Measurements from ENCODE around the gene CES2.
"Not testable (repeated sequence)": the region's sequence is repeated elsewhere in the genome, so short reads cannot be mapped to it uniquely, and the experiment has no call there.

The CES2 gene

GRCh38 chr16:66894948-66895688 is 40.2 kb upstream of the CES2 start:
- TF ChIP-seq ZNF8 (CRISPR knock-in tag; IDR thresholded peaks at IDR 0.05) (no peak), RARB (CRISPR knock-in tag; IDR thresholded peaks at IDR 0.05) (no peak), CREB5 (CRISPR knock-in tag; IDR thresholded peaks at IDR 0.05; ENCODE audit: low read depth) (no peak), OSR1 (CRISPR knock-in tag; IDR thresholded peaks at IDR 0.05) (no peak), TSHZ2 (CRISPR knock-in tag; IDR thresholded peaks at IDR 0.05) (no peak), BACH2 (CRISPR knock-in tag; IDR thresholded peaks at IDR 0.05; ENCODE audit: borderline replicate concordance) (no peak), CSRNP3 (CRISPR knock-in tag; IDR thresholded peaks at IDR 0.05) (no peak), SNAI2 (CRISPR knock-in tag; IDR thresholded peaks at IDR 0.05) (no peak), ZFP30 (CRISPR knock-in tag; IDR thresholded peaks at IDR 0.05) (no peak), ZFP3 (CRISPR knock-in tag; IDR thresholded peaks at IDR 0.05) (no peak), GLIS3 (CRISPR knock-in tag; IDR thresholded peaks at IDR 0.05) (no peak), ESRRG (CRISPR knock-in tag; IDR thresholded peaks at IDR 0.05) (no peak), ZC3H10 (CRISPR knock-in tag; IDR thresholded peaks at IDR 0.05) (no peak), ISL1 (CRISPR knock-in tag; IDR thresholded peaks at IDR 0.05) (no peak), CSDC2 (CRISPR knock-in tag; IDR thresholded peaks at IDR 0.05) (no peak), ZNF565 (CRISPR knock-in tag; conservative IDR thresholded peaks at IDR 0.05; ENCODE audit: low read depth) (no peak)
- TF ChIP-seq, protein P1, sequence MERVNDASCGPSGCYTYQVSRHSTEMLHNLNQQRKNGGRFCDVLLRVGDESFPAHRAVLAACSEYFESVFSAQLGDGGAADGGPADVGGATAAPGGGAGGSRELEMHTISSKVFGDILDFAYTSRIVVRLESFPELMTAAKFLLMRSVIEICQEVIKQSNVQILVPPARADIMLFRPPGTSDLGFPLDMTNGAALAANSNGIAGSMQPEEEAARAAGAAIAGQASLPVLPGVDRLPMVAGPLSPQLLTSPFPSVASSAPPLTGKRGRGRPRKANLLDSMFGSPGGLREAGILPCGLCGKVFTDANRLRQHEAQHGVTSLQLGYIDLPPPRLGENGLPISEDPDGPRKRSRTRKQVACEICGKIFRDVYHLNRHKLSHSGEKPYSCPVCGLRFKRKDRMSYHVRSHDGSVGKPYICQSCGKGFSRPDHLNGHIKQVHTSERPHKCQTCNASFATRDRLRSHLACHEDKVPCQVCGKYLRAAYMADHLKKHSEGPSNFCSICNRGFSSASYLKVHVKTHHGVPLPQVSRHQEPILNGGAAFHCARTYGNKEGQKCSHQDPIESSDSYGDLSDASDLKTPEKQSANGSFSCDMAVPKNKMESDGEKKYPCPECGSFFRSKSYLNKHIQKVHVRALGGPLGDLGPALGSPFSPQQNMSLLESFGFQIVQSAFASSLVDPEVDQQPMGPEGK (CRISPR knock-in tag; IDR thresholded peaks at IDR 0.05; ENCODE audit: borderline replicate concordance) = no peak
- ATAC-seq = peak; percentile 96

GRCh38 chr16:66895689-66895979 is 39.7 kb upstream of the CES2 start:
- no peak for ATAC-seq
- no peak for TF ChIP-seq ZNF565 (CRISPR knock-in tag; conservative IDR thresholded peaks at IDR 0.05; ENCODE audit: low read depth)

DNA sequence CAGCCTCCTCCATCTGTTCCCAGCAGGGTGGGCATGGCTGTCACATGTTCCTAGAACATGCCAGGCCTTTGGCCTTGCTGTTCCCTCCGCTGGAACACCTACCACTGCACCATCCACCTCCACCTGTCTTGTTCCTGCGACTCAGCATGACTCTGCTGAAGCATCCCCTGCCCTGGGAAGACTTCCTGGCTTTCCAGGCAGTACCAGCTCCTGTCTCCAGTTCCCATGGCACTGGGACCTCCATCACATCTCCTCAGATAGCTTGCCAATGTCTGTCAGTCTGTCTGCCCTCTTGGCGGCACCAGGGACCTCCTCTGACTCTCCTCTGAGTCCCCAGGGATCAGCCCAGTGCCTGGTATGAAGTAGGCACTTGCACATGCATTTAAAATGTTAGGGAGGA is 39.3 kb upstream of the CES2 start:
- TF ChIP-seq SNAI2 (CRISPR knock-in tag; IDR thresholded peaks at IDR 0.05) (no peak), TOX (CRISPR knock-in tag; IDR thresholded peaks at IDR 0.05; ENCODE audit: borderline replicate concordance) (no peak), ZNF8 (CRISPR knock-in tag; IDR thresholded peaks at IDR 0.05) (no peak), TCF4 (CRISPR knock-in tag; IDR thresholded peaks at IDR 0.05; ENCODE audit: borderline replicate concordance) (no peak), PPARA (CRISPR knock-in tag; IDR thresholded peaks at IDR 0.05; ENCODE audit: borderline replicate concordance) (no peak)
- TF ChIP-seq, protein P1 (CRISPR knock-in tag; IDR thresholded peaks at IDR 0.05; ENCODE audit: borderline replicate concordance) = no peak
- no peak for ATAC-seq

DNA sequence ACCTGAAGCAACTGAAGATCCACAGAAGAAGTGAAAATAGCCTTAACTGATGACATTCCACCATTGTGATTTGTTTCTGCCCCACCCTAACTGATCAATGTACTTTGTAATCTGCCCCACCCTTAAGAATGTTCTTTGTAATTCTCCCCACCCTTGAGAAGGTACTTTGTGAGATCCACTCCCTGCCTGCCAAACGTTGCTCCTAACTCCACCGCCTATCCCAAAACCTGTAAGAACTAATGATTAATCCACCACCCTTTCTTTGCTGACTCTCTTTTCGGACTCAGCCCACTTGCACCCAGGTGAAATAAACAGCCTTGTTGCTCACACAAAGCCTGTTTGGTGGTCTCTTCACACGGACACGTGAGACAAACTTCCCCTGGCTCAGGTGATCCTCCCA is 38.6 kb upstream of the CES2 start:
- ATAC-seq = not testable (repeated sequence)

Data from SK-N-SH treated with all-trans-retinoic acid at 6 μM for 48 hours (cell line).